HG03060 (cell line): ENCODE measurements around the gene RAET1G.
"Not testable (repeated sequence)": the region's sequence is repeated elsewhere in the genome, so short reads cannot be mapped to it uniquely, and the experiment has no call there.

ENCODE experiments used
- ATAC-seq: cut with Tn5 transposase; IDR thresholded peaks from one replicate; pipeline ENCODE4 v1.9.1; 2021; ENCODE audit warnings: low read depth, moderate number of reproducible peaks; ENCODE audit not compliant: unreplicated experiment

The RAET1G gene

DNA sequence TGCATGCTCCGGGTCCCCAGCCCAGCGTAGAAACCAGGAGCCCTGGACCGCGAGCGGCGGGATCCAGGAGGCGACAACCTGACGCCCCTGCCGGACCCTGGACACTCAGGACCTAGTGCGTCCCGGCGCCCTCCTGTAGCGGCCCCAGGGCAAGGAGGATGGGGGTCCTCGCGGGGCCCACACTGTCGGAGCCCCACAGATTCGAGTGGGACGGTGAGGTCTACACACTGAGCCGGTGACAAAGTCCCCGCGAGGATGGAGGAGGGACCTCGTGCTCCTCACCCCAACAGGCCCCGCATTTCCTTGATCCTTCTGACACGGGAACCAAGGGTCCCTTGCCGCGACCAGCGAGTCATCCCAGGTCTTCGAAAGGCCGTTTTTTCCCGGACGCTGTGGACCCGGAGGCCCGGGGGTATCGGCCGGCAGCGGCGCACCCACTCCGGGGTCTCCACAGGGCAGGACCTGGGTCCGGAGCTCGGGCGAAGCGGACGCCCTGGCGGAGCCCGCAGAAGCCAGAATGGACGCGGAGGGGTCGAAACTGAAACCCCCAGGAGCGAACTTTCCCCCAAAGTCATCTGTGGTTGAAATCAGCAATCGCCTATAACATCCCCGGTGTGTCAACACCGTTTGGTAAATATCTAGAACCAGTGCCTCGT, 31.5 kb upstream of the RAET1G start:
- ATAC-seq = not testable (repeated sequence)

DNA sequence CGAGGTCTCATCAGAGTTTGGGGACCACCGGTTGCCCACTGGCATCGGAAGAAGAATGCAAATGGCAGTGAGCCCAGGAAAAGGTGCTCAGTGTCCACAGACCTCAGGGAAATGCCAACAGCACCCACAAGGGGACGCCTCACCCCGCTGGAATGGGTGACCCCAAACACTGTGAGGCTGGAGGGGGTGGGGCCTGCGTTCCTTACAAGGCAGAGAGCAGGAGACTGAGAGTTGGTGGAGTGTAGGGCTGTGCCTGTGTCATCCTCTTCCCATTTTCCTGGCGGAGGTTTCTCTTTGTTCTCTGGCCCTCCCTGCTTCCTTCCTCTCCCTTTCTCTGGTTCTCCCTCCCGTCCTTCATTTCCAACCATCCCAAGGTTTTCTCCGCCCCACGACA, 31.0 kb upstream of the RAET1G start:
- not testable (repeated sequence) for ATAC-seq

DNA sequence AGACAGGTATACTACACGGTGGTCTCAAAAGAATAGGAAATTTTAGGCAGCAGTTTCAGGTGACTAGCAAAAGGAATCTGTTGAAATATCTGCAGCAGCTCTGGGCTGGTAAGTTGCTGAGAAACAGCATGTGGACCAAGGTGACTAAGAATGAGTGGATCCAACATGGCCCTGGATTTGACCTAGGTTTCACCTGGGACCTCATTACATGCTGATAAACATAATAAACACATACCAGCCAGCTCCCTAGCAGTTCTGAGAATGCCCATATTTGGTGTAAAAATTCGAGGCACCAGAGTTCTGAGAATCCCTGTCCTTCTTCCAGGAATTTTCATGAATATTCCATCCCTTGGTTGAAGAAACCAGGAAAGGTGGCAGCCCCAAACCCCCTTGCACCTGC, 30.5 kb upstream of the RAET1G start:
- ATAC-seq = not testable (repeated sequence)

DNA sequence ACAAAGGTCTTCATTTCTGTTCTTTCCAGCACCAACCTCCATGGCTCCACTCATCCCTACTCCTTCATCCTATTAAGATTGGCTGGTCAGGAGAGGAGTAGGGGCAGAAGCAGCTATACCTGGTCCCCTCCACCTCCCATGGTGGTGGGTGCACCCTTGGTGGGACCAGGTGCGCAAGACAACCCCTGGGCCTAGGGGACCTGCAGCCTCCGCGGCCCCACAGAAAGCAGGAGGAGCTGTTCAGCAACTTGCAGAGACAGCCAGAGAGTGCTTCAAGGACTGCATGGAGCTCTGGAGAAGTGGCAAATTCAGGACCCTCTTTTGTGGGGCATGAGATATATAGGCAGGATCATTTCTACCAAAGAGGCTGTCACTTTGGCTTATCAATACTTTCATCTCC, 28.7 kb upstream of the RAET1G start:
- ATAC-seq = no peak

DNA sequence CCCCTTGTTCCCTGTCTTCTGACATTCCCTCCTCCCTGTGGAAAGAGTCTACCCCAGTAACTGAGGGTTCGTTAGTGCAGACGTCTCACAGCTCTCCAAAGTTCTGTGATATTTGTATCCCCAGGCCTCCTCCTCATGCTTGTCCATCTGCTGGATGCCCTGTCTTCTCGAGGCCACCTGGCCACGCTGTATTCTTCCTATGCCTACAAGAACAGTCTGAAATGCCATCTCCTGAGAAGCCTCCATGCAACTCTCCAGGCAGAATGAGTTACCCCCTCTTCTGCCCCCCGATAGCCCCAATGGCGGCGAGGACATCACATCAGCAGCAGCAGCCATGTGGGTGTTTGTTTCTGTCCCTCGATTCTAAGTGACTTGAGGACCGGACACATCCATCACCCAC, 28.2 kb upstream of the RAET1G start:
- ATAC-seq = no peak

DNA sequence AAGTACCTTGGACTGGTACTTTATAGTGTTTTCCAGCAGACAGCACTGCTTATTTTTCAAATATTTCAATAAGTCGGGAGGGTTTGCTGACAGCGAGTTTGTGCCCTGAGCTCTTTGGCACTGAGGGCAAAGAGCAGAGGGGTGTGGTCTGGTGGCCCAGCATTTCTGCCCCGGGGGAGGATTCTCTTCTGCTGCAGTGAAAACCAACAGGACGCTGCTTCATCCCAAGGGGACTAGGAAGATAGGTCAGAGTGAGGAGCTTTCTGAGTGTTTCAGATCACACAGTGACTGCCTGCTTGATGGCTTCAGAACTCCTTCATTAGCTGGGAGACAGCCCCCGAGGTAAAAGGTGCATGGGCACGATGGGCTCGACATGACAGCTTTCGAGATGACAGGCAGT, 27.5 kb upstream of the RAET1G start:
- no peak for ATAC-seq

DNA sequence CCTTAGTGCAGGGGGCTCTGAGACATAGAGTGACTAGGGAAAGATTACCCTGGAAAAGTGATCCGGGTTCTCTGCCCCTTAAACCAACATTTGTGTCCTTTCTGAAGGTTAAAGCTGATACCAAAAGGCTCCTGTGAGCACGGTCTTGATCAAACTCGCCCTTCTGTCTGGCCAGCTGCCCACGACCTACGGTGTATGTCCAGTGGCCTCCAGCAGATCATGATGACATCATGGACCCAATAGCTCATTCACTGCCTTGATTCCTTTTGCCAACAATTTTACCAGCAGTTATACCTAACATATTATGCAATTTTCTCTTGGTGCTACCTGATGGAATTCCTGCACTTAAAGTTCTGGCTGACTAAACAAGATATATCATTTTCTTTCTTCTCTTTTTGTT, 25.7 kb upstream of the RAET1G start:
- no peak for ATAC-seq

DNA sequence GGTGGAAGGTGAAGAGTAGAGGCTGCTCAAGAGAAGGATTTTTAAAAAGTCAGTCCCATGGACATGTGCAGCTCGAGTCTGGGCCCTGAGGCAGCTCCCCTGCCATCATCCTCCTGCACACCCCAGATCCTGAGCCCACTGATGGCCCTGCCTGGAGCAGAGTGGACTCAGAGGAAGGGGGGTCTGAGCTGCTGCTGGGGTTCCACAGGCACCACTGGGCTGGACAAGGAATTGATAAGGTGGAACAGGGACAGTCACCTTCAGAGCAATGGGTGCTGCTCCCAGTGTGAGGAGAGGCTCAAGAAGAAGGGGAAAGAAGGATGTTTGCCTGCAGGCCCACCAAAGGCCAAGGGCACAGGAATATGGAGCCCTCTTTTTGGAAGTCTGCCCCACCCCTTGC, 25.1 kb upstream of the RAET1G start:
- ATAC-seq = no peak

DNA sequence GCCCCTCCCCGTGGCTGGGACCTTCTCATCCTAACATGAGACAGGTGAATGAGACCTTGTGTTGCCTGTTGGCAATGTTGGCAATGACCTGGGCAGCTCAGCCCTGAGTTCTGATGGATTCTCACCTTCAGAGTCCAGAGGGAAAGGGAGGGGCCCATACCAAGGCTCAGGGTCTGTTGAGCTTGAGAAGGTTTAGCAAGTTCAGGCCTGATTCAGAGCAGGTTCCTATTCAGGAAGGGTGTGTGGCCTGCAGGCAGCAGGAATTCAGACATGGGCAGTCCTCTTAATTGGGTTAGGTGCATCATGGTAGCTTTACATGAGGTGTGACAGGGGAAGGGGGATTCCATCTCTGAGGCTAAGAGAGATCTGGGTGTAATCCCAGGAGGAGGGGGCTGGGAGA, 24.6 kb upstream of the RAET1G start:
- not testable (repeated sequence) for ATAC-seq

DNA sequence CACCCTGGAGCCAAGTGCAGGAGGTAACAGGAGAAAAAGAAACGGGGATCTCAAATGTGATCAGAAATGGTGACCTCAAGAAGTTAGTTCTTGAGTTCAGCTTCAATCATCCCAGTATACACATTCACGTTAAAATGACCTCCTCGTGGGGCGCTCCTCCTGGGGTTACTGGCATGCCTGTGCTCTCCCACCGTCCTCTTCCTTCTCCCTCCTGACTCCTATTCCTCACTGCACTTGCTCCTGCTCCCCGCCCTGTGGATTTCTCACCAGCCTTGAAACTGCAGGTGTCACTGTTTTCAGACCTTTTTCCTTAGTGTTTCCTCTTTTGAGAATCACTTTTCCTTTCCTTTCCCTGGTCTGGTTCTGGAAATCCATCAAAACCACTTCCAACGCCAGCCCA, 23.7 kb upstream of the RAET1G start:
- ATAC-seq = not testable (repeated sequence)

DNA sequence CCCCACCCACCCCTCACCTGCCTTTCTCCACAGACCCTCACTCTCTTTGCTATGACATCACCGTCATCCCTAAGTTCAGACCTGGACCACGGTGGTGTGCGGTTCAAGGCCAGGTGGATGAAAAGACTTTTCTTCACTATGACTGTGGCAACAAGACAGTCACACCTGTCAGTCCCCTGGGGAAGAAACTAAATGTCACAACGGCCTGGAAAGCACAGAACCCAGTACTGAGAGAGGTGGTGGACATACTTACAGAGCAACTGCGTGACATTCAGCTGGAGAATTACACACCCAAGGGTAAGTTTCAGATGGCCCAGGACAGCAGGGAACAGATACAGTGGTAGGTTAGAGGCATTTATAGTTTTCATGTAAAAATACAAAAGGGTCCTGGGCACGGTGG, 22.4 kb upstream of the RAET1G start:
- not testable (repeated sequence) for ATAC-seq

DNA sequence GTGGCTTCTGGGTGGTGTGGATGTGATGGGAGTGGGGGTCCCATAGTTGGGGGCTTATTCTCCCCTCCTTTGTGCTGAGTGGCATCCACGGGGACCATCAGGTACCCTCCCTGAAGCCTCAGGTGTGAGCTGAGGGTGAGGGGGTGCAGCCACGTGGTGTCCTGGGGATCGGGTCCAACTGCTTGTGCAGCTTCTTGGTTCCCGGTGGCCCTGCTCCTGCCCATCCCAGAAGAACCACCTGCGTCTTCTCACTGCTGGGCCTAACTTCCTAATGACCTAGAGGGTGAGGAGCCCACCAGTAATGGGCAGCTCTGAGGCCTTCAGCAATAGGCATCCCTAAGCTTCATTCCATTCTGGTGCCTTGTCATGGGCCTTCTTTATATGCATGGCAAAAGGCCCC, 20.4 kb upstream of the RAET1G start:
- ATAC-seq = not testable (repeated sequence)

DNA sequence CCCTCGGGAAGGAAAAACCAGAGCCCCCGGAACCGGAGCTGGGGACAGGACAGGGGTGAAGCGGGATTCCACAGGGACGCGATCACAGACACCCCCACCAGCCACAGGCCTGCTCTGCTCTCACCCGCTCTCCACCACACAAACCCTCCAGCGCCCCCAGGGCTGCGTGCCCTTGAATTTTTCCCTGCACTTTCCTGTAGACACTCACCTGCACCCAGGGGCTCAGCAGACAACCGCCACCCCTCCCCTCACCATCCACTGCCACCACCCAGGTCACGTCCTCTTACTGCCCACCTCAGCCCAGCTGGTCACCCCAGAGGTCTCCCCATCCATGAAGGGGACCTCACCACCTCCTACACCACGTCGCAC, 19.5 kb upstream of the RAET1G start:
- no peak for ATAC-seq

DNA sequence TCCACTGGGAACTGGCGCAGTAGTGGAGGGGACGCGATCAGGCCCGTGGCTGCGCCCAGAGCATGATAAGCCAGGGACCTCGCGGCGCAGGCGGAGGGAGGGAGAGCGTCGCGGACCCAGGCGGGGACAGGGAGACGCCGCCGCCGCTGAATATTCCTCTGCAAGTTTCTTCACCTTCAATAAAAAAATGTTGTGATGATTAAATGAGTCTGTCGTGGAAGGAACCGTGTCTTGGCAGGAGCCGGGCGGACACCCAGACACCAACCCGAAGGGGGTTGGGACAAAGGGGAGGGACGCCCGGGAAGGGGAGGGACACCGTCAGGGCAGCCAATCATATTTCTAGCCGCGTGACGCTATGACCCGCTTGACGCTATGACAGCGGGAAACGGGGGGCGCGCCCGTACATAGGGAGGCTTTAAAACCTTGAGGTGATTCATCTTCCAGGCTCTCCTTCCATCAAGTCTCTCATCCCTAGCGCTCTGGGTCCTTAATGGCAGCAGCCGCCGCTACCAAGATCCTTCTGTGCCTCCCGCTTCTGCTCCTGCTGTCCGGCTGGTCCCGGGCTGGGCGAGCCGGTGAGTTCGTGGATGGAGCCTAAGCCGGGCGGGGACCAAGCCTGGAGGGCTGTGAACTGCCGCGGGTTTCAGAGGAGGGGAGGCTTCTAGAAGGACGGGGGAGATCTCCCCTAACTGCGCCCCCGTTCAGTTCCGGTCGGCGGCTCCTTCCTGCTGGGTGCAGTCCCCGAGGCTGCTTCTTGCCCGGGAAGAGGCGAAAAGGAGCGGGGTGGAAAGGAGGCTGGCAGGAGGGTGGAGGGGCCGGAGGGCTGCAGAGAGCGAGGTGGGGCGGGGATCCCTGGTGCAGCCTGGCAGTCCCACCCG, 18.9 kb upstream of the RAET1G start, which contains the start of gene ULBP2:
Gene ULBP2, plus strand, starts transcription at position 432 of the 878 bp plus-strand sequence. Its CDS starts 59 bp downstream, at position 491.
- no peak for ATAC-seq

DNA sequence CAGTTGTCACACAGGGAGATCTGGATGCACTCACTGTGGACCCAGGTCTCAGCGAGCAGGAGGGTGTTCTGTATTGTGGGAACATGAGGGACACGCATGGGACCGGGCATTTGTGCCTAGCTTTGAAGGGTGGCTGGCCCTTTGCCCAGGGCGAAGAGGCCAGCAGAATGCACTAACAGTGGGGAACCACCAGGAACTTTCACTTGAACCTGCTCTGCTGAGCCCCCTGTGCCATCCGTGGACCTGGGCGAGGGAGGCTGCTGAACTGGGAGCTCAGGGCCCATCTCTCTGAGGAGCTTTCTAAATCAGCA, 17.7 kb upstream of the RAET1G start:
- no peak for ATAC-seq

DNA sequence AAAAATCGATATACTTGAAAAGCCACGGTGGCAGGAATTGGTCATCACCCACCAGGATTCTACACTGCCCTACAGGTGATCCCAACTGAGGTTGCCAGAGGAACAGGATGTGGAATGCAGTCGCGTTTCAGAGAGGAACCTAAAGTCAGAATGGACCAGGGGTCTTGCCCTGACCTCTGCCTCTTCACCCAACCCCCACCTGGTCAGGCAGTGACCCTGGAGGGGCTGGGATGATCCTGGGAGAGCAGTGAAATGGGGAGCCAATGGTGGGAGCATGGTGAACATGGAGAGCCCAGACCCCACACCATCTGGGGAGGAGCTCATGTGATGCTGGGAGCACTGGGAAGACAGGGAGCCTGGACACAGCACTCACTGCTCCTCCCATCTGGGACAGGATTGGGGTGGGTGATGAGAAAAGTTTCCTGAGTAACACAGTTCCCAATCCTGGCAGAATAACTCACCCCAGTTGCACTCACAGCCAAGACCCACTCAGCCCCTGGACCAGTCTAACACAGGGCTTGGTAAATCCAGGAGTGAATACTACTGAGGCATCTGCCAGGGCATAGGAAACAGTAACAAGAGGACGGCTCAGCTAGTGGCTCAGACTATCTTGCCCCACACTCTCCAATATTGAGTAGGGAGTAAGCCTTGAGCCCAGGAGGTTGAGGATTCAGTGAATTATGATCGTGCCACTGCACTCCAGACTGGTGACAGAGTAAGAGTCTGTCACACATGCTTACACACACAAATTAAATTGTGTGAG, 17.2 kb upstream of the RAET1G start:
- no peak for ATAC-seq

DNA sequence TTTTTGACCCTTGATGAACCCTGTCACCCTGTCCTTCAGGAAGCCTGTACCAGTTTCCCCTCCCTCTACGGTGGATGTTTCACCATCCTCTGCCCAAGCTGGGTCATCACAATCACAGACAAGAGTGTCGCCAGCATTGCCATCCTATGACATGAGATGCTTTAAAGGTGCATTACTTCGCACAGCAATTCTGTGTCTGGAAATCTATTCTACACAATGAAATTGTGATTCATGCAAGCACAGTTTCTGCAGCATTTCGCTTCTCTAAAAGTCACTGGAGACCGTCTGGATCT, 16.4 kb upstream of the RAET1G start:
- no peak for ATAC-seq

DNA sequence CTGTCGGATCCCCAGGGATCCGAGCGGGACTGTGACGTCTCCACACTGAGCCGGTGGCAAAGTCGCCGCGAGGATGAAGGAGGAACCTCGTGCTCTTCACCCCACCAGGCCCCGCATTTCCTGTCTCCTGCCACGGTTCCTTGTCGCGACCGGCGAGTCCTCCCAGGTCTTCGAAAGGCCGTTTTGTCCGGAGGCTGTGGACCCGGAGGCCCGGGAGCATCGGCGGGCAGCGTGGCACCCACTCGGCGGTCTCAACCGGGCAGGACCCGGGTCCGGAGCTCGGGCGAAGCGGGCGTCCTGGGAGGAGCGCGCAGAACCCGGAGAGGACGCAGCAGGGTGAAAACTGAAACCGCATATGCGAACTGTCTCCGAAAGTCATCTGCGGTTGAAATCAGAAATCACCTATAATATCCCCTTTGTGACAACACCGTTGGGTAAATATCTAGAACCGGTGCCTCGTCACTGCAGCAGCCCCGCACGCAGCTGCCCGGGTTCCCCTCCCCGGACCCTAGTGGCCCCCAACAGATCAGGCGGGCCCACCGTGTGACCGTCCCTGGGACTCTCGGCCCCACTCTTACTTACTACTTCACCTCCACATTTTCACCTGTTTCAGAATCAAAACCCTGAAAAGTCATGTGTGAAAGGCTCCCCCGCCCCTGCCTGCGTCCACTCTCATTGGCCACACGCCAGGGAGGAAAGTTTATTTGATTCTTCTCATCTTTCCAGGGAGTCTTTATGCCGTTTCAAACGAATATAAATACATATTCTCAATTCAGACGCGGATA, 15.8 kb upstream of the RAET1G start:
- ATAC-seq = peak; percentile 66

DNA sequence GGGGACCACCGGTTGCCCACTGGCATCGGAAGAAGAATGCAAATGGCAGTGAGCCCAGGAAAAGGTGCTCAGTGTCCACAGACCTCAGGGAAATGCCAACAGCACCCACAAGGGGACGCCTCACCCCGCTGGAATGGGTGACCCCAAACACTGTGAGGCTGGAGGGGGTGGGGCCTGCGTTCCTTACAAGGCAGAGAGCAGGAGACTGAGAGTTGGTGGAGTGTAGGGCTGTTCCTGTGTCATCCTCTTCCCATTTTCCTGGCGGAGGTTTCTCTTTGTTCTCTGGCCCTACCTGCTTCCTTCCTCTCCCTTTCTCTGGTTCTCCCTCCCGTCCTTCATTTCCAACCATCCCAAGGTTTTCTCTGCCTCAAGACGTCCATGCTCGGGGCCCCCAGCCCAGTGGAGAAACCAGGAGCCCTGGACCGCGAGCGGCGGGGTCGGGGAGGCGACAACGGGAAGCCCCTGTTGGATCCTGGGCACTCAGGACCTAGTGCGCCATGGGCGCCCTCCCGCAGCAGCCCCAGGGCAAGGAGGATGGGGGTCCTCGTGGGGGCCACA, 15.2 kb upstream of the RAET1G start:
- ATAC-seq = not testable (repeated sequence)

DNA sequence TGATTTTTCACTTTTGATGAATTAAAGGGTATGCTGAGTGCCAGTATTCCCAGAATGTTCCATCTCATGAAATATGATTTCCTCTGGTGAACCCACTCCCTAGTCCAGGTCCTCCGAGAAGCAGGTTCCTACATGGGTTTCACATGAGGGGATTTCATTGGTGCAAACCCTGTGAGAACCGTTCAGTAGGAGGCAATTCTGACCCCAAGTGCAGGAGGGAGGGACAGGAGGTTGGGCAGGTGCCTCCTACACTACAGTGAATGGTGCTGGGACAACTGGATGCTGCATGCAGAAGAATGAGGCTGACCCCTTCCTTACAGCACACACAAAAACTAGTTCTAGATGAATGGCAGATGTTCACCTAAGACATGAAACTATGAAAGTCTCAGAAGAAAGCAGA, 13.8 kb upstream of the RAET1G start:
- no peak for ATAC-seq

DNA sequence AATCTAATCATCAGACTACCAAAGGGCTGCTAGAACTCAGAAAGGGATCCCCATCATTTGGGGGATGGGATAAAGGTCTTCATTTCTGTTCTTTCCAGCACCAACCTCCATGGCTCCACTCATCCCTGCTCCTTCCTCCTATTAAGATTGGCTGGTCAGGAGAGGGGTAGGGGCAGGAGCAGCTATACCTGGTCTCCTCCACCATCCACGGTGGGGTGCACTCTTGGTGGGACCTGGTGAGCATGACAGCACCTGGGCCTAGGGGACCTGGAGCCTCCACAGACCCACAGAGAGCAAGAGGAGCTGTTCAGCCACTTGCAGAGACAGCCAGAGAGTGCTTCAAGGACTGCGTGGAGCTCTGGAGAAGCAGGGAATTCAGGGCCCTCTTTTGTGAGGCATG, 12.7 kb upstream of the RAET1G start:
- no peak for ATAC-seq
